ENCODE results near the gene RPS18. TPM values are rescaled to one million over a fixed set of nuclear protein-coding genes. Genes with fewer than 3 reads are reported as not detected.

Gene RPS18
- total RNA-seq, 2 experiments from 2014 or later: 4,317 to 7,191 TPM

DNA sequence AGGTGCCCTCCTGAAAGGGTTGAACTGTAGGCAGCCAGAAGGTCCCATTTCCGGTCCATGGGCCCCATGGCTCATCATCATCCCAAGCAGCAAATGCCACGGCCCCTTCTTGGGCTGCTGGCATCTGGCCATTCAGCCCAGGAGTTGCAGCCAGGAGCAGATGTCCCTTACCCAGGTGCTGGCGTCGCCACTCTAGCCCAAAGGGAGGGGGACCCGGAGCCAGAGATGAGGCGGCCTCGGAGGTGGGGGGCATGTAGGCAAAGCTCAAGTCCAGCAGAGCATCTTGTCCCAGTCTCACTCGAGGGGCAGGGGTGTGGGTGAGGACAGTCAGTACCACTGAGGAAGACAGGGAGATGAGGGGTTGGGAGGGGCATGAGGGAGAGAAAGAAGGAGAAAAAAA is 33.2 kb downstream of the RPS18 start:
- H3K4me3 ChIP-seq (ENCODE audit: low read depth, low read length, poor library complexity, severe bottlenecking): no peak overlapping the region
- H3K36me3 ChIP-seq (ENCODE audit: insufficient read depth, low read length): peaks cover 85% of the 10 kb centered on the region
- H3K9me2 ChIP-seq (ENCODE audit: insufficient read depth, low read length): no peaks in the 10 kb centered on the region
- H3K4me1 ChIP-seq (ENCODE audit: insufficient read depth, low read length, poor library complexity, severe bottlenecking): peaks cover 16% of the 10 kb centered on the region
- peaks cover 37% of the 10 kb centered on the region; the same call in 1 of the 2 replicates for H3K79me2 ChIP-seq (ENCODE audit: insufficient read depth, low read depth, low read length)
- H3K9me3 ChIP-seq (ENCODE audit: low read length): no peaks in the 10 kb centered on the region
- no TSS peak for BruUV-seq (replicated peaks)
- no peak for DNase-seq (ENCODE audit: low spot score)
- H3K27ac ChIP-seq (ENCODE audit: low read depth, low read length, poor library complexity, severe bottlenecking): no peak overlapping the region
- intact Hi-C loops (cut with micrococcal nuclease; ENCODE audit: unreplicated experiment): no loop called here
- ChIA-PET POLR2A (no interaction called here), CTCF (ENCODE audit: unreplicated experiment) (no interaction called here)
- no peak overlapping the region for H3K4me2 ChIP-seq (ENCODE audit: low read length)
- no peak for TF ChIP-seq EZH2phosphoT487 (IDR thresholded peaks at IDR 0.05; ENCODE audit: borderline replicate concordance, low read depth, low read length)
- TF ChIP-seq, protein P1, sequence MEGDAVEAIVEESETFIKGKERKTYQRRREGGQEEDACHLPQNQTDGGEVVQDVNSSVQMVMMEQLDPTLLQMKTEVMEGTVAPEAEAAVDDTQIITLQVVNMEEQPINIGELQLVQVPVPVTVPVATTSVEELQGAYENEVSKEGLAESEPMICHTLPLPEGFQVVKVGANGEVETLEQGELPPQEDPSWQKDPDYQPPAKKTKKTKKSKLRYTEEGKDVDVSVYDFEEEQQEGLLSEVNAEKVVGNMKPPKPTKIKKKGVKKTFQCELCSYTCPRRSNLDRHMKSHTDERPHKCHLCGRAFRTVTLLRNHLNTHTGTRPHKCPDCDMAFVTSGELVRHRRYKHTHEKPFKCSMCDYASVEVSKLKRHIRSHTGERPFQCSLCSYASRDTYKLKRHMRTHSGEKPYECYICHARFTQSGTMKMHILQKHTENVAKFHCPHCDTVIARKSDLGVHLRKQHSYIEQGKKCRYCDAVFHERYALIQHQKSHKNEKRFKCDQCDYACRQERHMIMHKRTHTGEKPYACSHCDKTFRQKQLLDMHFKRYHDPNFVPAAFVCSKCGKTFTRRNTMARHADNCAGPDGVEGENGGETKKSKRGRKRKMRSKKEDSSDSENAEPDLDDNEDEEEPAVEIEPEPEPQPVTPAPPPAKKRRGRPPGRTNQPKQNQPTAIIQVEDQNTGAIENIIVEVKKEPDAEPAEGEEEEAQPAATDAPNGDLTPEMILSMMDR (conservative IDR thresholded peaks at IDR 0.05; ENCODE audit: low read length): no peak
- H4K20me1 ChIP-seq (ENCODE audit: insufficient read depth, low read length): no peaks in the 10 kb centered on the region
- no peak overlapping the region for H2AFZ ChIP-seq (ENCODE audit: low read length)

DNA sequence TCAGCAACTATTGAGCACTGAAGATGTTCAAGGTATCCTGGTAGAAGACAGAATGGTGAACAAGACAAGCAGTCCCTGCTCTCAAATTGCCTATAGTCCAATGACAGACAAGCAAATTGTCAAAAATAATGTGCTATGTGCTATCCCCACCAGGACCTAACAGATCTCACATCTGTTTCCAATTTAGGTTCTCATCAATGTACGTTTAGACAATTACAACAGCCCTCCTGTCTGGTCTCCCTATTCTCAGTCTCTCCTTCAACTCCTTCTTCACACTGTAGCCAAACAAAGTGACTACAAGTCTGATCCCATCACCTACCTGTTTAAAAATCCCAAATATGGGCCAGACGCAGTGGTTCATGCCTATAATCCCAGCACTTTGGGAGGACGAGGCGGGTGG is 34.5 kb downstream of the RPS18 start:
- ChIA-PET CTCF (ENCODE audit: unreplicated experiment) (no interaction called here), POLR2A (no interaction called here)
- Histone ChIP-seq H4K20me1 (ENCODE audit: insufficient read depth, low read length) (no peaks in the 10 kb centered on the region), H2AFZ (ENCODE audit: low read length) (no peak overlapping the region), H3K4me2 (ENCODE audit: low read length) (no peak overlapping the region), H3K36me3 (ENCODE audit: insufficient read depth, low read length) (peaks cover 84% of the 10 kb centered on the region), H3K4me1 (ENCODE audit: insufficient read depth, low read length, poor library complexity, severe bottlenecking) (peaks cover 13% of the 10 kb centered on the region), H3K27ac (ENCODE audit: low read depth, low read length, poor library complexity, severe bottlenecking) (peak overlapping the region; percentile 25), H3K79me2 (ENCODE audit: insufficient read depth, low read depth, low read length) (peaks cover 45% of the 10 kb centered on the region), H3K4me3 (ENCODE audit: low read depth, low read length, poor library complexity, severe bottlenecking) (no peak overlapping the region), H3K9me3 (ENCODE audit: low read length) (no peaks in the 10 kb centered on the region), H3K9me2 (ENCODE audit: insufficient read depth, low read length) (no peaks in the 10 kb centered on the region)
- intact Hi-C loops (cut with micrococcal nuclease; ENCODE audit: unreplicated experiment): no loop called here
- BruUV-seq (replicated peaks): no TSS peak
- no peak for DNase-seq (ENCODE audit: low spot score)
- TF ChIP-seq EZH2phosphoT487 (IDR thresholded peaks at IDR 0.05; ENCODE audit: borderline replicate concordance, low read depth, low read length): no peak
- TF ChIP-seq, protein P1 (conservative IDR thresholded peaks at IDR 0.05; ENCODE audit: low read length): no peak

DNA sequence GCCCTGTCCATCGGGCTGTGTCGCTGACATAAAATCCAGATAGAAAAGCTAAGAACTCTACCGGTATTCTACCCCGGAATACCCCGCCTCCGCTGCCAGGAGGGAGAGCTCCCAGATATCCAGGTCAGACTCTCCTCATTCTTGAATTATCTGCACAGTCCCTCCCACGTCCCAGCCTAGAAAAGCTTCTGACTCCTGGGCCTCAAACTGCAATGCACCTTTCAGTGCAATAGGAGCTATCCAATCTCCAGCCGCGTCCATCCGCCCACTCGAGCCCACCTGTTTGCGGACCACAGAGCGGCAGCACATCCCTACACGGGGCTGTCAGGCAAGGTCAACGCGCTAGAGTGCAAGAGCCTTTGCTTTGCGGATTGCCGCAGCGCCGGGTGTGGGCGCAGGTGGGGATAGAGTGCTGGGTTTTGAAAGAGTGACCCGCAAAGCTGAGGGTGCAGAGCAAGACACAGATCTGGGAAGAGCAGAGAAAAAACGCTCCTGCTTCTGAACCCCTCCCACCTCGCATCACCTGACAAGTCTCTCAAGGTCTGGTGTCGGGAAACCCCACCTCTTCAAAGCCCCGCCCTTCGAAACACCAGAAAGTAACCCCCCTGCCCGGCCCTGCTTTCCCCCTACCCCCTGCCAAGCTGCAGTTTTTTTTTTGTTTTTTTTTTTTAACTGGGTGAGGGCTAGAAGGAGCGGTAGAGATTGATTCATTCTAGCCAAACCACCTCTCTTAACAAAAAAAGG is 40.7 kb downstream of the RPS18 start:
- Histone ChIP-seq H3K4me1 (ENCODE audit: insufficient read depth, low read length, poor library complexity, severe bottlenecking) (peaks cover 28% of the 10 kb centered on the region), H2AFZ (ENCODE audit: low read length) (no peak overlapping the region), H3K79me2 (ENCODE audit: insufficient read depth, low read depth, low read length) (peaks cover 56% of the 10 kb centered on the region), H3K9me2 (ENCODE audit: insufficient read depth, low read length) (no peaks in the 10 kb centered on the region), H3K36me3 (ENCODE audit: insufficient read depth, low read length) (peaks cover 47% of the 10 kb centered on the region), H3K27ac (ENCODE audit: low read depth, low read length, poor library complexity, severe bottlenecking) (peak overlapping the region; percentile 94), H3K9me3 (ENCODE audit: low read length) (no peaks in the 10 kb centered on the region), H3K4me3 (ENCODE audit: low read depth, low read length, poor library complexity, severe bottlenecking) (peak overlapping the region; percentile 84), H4K20me1 (ENCODE audit: insufficient read depth, low read length) (peaks cover 7% of the 10 kb centered on the region; the same call in 1 of the 2 replicates), H3K4me2 (ENCODE audit: low read length) (peak overlapping the region; percentile 79)
- peak; percentile 88 for DNase-seq (ENCODE audit: low spot score)
- BruUV-seq (replicated peaks): no TSS peak
- ChIA-PET POLR2A (interaction anchor here (0.6 to 2.0 kb wide), 9 partner anchors 10 to 475 kb away, joined by 3 to 11 read pairs (median 7); partner anchors contain the start of genes RGL2, RPS18 and VPS52), CTCF (ENCODE audit: unreplicated experiment) (interaction anchor here (0.9 kb wide), 1 partner anchor 11 kb away, joined by 3 read pairs; no protein-coding TSS in a partner anchor)
- TF ChIP-seq, protein P1 (conservative IDR thresholded peaks at IDR 0.05; ENCODE audit: low read length): 0 out of 2 replicates have a peak, but pooled peaks have one; percentile 16
- no peak for TF ChIP-seq EZH2phosphoT487 (IDR thresholded peaks at IDR 0.05; ENCODE audit: borderline replicate concordance, low read depth, low read length)
- intact Hi-C loops (cut with micrococcal nuclease; ENCODE audit: unreplicated experiment): loop anchor here (5.0 kb wide), 1 partner anchor 100 kb away; the partner anchor contains the start of gene PHF1
